ENCODE data around the gene OR1I1.

- TF ChIP-seq CTCF (conservative IDR thresholded peaks at IDR 0.05) (no peak), ZFX (IDR thresholded peaks at IDR 0.05) (no peak)
Observed at GRCh38 chr19:15050639-15051038, 31.4 kb upstream of the OR1I1 start.
